Measurements from ENCODE around the gene PRKCB.
"Not testable (repeated sequence)": the region's sequence is repeated elsewhere in the genome, so short reads cannot be mapped to it uniquely, and the experiment has no call there.

PRKCB gene

GRCh38 chr16:24235806-24236205 is 400.0 kb downstream of the PRKCB start:
- no peak for DNase-seq (ENCODE audit: low spot score)

GRCh38 chr16:24238846-24239245 is 403.1 kb downstream of the PRKCB start:
- DNase-seq (ENCODE audit: low spot score): not testable (repeated sequence)

- DNase-seq (ENCODE audit: low spot score): no peak
Measured at GRCh38 chr16:24246911-24247607, 411.3 kb downstream of the PRKCB start.

GRCh38 chr16:24253192-24253591 is 417.4 kb downstream of the PRKCB start:
- DNase-seq (ENCODE audit: low spot score): peak; percentile 84

- peak; percentile 43 for DNase-seq (ENCODE audit: low spot score)
Measured at GRCh38 chr16:24255456-24256371, 419.9 kb downstream of the PRKCB start, which contains the start of gene CACNG3. CACNG3 (plus strand) TSS chr16:24256335; CDS start chr16:24256755, 420 bp downstream.

- peak; percentile 52 for DNase-seq (ENCODE audit: low spot score)
Measured at GRCh38 chr16:24257958-24258357, 422.2 kb downstream of the PRKCB start.

- DNase-seq (ENCODE audit: low spot score): no peak
Measured at GRCh38 chr16:24258791-24259190, 423.0 kb downstream of the PRKCB start.

GRCh38 chr16:24262816-24263215 is 427.0 kb downstream of the PRKCB start:
- no peak for DNase-seq (ENCODE audit: low spot score)

Data from NAMALWA (cell line).